Measurements from ENCODE around the gene SFPQ. TPM values are rescaled to one million over a fixed set of nuclear protein-coding genes. Genes with fewer than 3 reads are reported as not detected.
"Not testable (repeated sequence)": the region's sequence is repeated elsewhere in the genome, so short reads cannot be mapped to it uniquely, and the experiment has no call there.

SFPQ gene
- 100 to 1,000 TPM; 316 to 610 (median 356) TPM for total RNA-seq
- 100 to 1,000 TPM in 1 of 2 donors, 10 to 100 TPM in 1; 91.0 to 178 TPM for polyA plus RNA-seq
- 1,327 reads per million, percentile 99 among the genes with 10 or more reads in this experiment for total RNA-seq

- Mint-ChIP-seq H3K27ac (peak within 1 kb of the TSS; percentile 92 to 99 (median 98)), H3K36me3 (peaks cover 16 to 39% (median 36%) of the 10 kb centered on the region in 5 donors), H3K27me3 (peaks cover 0 to 5% (median 0%) of the 10 kb centered on the region in 5 donors), H3K4me3 (peak within 1 kb of the TSS; percentile 92 to 98 (median 96)), H3K4me1 (peaks cover 34 to 52% (median 47%) of the 10 kb centered on the region in 7 donors), H3K9me3 (no peaks in the 10 kb centered on the region)
- peak; percentile 94 to 99 (median 98) for DNase-seq
- Histone ChIP-seq H3K36me3 (ENCODE audit: control insufficient read depth in 2 of 3, insufficient read depth in 3 of 3, low read length in 3 of 3) (peaks cover 10 to 45% (median 31%) of the 10 kb centered on the region in 3 experiments), H3K4me1 (ENCODE audit: control insufficient read depth in 2 of 2, insufficient read depth in 2 of 2, low read length in 2 of 2) (peaks cover 31 to 32% of the 10 kb centered on the region in 2 donors), H3K27me3 (ENCODE audit: control insufficient read depth in 2 of 2, insufficient read depth in 2 of 2, low read length in 2 of 2) (no peaks in the 10 kb centered on the region), H3K27ac (ENCODE audit: low read depth, low read length) (peak within 1 kb of the TSS; percentile 99), H3K9me3 (ENCODE audit: control insufficient read depth in 2 of 3, low read length in 3 of 3) (no peaks in the 10 kb centered on the region), H3K4me3 (ENCODE audit: low read length) (peak within 1 kb of the TSS; percentile 72)
- peak; percentile 94 for ATAC-seq
- CTCF ChIA-PET, result interaction anchor here (0.7 to 1.0 kb wide), 2 partner anchors 9 to 97 kb away, joined by 3 to 4 read pairs; no protein-coding TSS in a partner anchor
- intact Hi-C loops (cut with micrococcal nuclease), result loop anchor here (1.0 to 10.0 kb wide), 16 partner anchors 9 to 1029 kb away; partner anchors contain the start of genes KIAA0319L (in 2 of the 2), NCDN (in 2 of the 2), SMIM12 (in 2 of the 2) and ZMYM1 (in 2 of the 2)
- POLR2A ChIA-PET, result interaction anchor here (0.6 to 1.6 kb wide), 14 partner anchors 8 to 1271 kb away, joined by 3 to 8 read pairs (median 4); partner anchors contain the start of genes KIAA0319L, MRPS15, NCDN and TMEM35B
Observed at GRCh38 chr1:35192853-35193664, at the start of gene SFPQ. Gene SFPQ, minus strand, starts transcription at chr1:35193145. Its CDS starts 96 bp downstream, at chr1:35193049.

- POLR2A ChIA-PET, result not testable (repeated sequence)
Observed at GRCh38 chr1:35236772-35237171, 43.8 kb upstream of the SFPQ start.

GRCh38 chr1:35231287-35231686, 38.3 kb upstream of the SFPQ start:
- intact Hi-C loops (cut with micrococcal nuclease), result no loop called here

More at GRCh38 chr1:35236772-35237171, 43.8 kb upstream of the SFPQ start:
- ATAC-seq; DNase-seq; H3K36me3 ChIP-seq (ENCODE audit: control insufficient read depth in 2 of 3, insufficient read depth in 3 of 3, low read length in 3 of 3); H3K27ac ChIP-seq (ENCODE audit: low read depth, low read length); H3K27ac Mint-ChIP-seq; H3K4me1 ChIP-seq (ENCODE audit: control insufficient read depth in 2 of 2, insufficient read depth in 2 of 2, low read length in 2 of 2); H3K27me3 ChIP-seq (ENCODE audit: control insufficient read depth in 2 of 2, insufficient read depth in 2 of 2, low read length in 2 of 2); intact Hi-C loops (cut with micrococcal nuclease); H3K36me3 Mint-ChIP-seq; CTCF ChIA-PET; H3K9me3 ChIP-seq (ENCODE audit: control insufficient read depth in 2 of 3, low read length in 3 of 3); H3K27me3 Mint-ChIP-seq; H3K4me1 Mint-ChIP-seq; H3K4me3 Mint-ChIP-seq; H3K4me3 ChIP-seq (ENCODE audit: low read length); H3K9me3 Mint-ChIP-seq: not testable (repeated sequence)

GRCh38 chr1:35229587-35230360, 36.8 kb upstream of the SFPQ start:
- POLR2A ChIA-PET, result no interaction called here
- Histone ChIP-seq H3K27me3 (ENCODE audit: control insufficient read depth in 2 of 2, insufficient read depth in 2 of 2, low read length in 2 of 2) (no peaks in the 10 kb centered on the region), H3K27ac (ENCODE audit: low read depth, low read length) (no peak overlapping the region), H3K36me3 (ENCODE audit: control insufficient read depth in 2 of 3, insufficient read depth in 3 of 3, low read length in 3 of 3) (no peaks in the 10 kb centered on the region), H3K9me3 (ENCODE audit: control insufficient read depth in 2 of 3, low read length in 3 of 3) (no peaks in the 10 kb centered on the region), H3K4me1 (ENCODE audit: control insufficient read depth in 2 of 2, insufficient read depth in 2 of 2, low read length in 2 of 2) (no peaks in the 10 kb centered on the region), H3K4me3 (ENCODE audit: low read length) (no peak overlapping the region)
- DNase-seq (no peak), ATAC-seq (no peak)
- Mint-ChIP-seq H3K4me3 (no peak overlapping the region), H3K36me3 (no peaks in the 10 kb centered on the region), H3K27ac (peak overlapping the region in 1 of 9 donors; percentile 33), H3K4me1 (peaks cover 0 to 10% (median 0%) of the 10 kb centered on the region in 7 donors), H3K27me3 (peaks cover 0 to 1% (median 0%) of the 10 kb centered on the region in 5 donors), H3K9me3 (peaks cover 0 to 2% (median 0%) of the 10 kb centered on the region in 11 donors)
- CTCF ChIA-PET, result no interaction called here
- intact Hi-C loops (cut with micrococcal nuclease), result no loop called here

More at GRCh38 chr1:35231287-35231686, 38.3 kb upstream of the SFPQ start:
- no peaks in the 10 kb centered on the region for H3K36me3 Mint-ChIP-seq
- no peaks in the 10 kb centered on the region for H3K36me3 ChIP-seq (ENCODE audit: control insufficient read depth in 2 of 3, insufficient read depth in 3 of 3, low read length in 3 of 3)
- ChIA-PET CTCF (no interaction called here), POLR2A (no interaction called here)
- no peak overlapping the region for H3K4me3 Mint-ChIP-seq
- no peak overlapping the region for H3K4me3 ChIP-seq (ENCODE audit: low read length)
- no peaks in the 10 kb centered on the region for H3K9me3 ChIP-seq (ENCODE audit: control insufficient read depth in 2 of 3, low read length in 3 of 3)
- peaks cover 0 to under 1% (median 0%) of the 10 kb centered on the region in 5 donors for H3K27me3 Mint-ChIP-seq
- H3K9me3 Mint-ChIP-seq, result peaks cover 0 to 2% (median 0%) of the 10 kb centered on the region in 11 donors
- DNase-seq (no peak), ATAC-seq (no peak)
- no peak overlapping the region for H3K27ac ChIP-seq (ENCODE audit: low read depth, low read length)
- H3K4me1 Mint-ChIP-seq, result peaks cover 0 to 10% (median 0%) of the 10 kb centered on the region in 7 donors
- H3K27ac Mint-ChIP-seq, result no peak overlapping the region
- no peaks in the 10 kb centered on the region for H3K27me3 ChIP-seq (ENCODE audit: control insufficient read depth in 2 of 2, insufficient read depth in 2 of 2, low read length in 2 of 2)
- H3K4me1 ChIP-seq (ENCODE audit: control insufficient read depth in 2 of 2, insufficient read depth in 2 of 2, low read length in 2 of 2), result no peaks in the 10 kb centered on the region

- no peaks in the 10 kb centered on the region for H3K4me1 ChIP-seq (ENCODE audit: control insufficient read depth in 2 of 2, insufficient read depth in 2 of 2, low read length in 2 of 2)
- no peak overlapping the region for H3K27ac ChIP-seq (ENCODE audit: low read depth, low read length)
- ChIA-PET CTCF (no interaction called here), POLR2A (interaction anchor here (0.7 kb wide), 1 partner anchor 26 kb away, joined by 3 read pairs; no protein-coding TSS in a partner anchor)
- peaks cover 0 to 10% (median 0%) of the 10 kb centered on the region in 7 donors for H3K4me1 Mint-ChIP-seq
- no peak overlapping the region for H3K27ac Mint-ChIP-seq
- H3K9me3 ChIP-seq (ENCODE audit: control insufficient read depth in 2 of 3, low read length in 3 of 3), result no peaks in the 10 kb centered on the region
- H3K27me3 ChIP-seq (ENCODE audit: control insufficient read depth in 2 of 2, insufficient read depth in 2 of 2, low read length in 2 of 2), result no peaks in the 10 kb centered on the region
- H3K4me3 Mint-ChIP-seq, result no peak overlapping the region
- peaks cover 0 to 2% (median 0%) of the 10 kb centered on the region in 11 donors for H3K9me3 Mint-ChIP-seq
- peaks cover 0 to 3% (median 0%) of the 10 kb centered on the region in 5 donors for H3K27me3 Mint-ChIP-seq
- no peak for ATAC-seq
- intact Hi-C loops (cut with micrococcal nuclease), result no loop called here
- DNase-seq, result no peak
- no peaks in the 10 kb centered on the region for H3K36me3 Mint-ChIP-seq
- H3K4me3 ChIP-seq (ENCODE audit: low read length), result no peak overlapping the region
- H3K36me3 ChIP-seq (ENCODE audit: control insufficient read depth in 2 of 3, insufficient read depth in 3 of 3, low read length in 3 of 3), result no peaks in the 10 kb centered on the region
Observed at GRCh38 chr1:35226546-35226945, 33.6 kb upstream of the SFPQ start.

- Mint-ChIP-seq H3K9me3 (no peaks in the 10 kb centered on the region), H3K27ac (no peak overlapping the region), H3K4me3 (no peak overlapping the region), H3K27me3 (peaks cover 0 to 3% (median 0%) of the 10 kb centered on the region in 5 donors), H3K4me1 (peaks cover 0 to 5% (median 0%) of the 10 kb centered on the region in 7 donors), H3K36me3 (no peaks in the 10 kb centered on the region)
- intact Hi-C loops (cut with micrococcal nuclease), result no loop called here
- no peak for DNase-seq
- ChIA-PET CTCF (interaction anchor here (0.6 kb wide), 1 partner anchor 59 kb away, joined by 3 read pairs; no protein-coding TSS in a partner anchor), POLR2A (no interaction called here)
- no peaks in the 10 kb centered on the region for H3K27me3 ChIP-seq (ENCODE audit: control insufficient read depth in 2 of 2, insufficient read depth in 2 of 2, low read length in 2 of 2)
- no peak overlapping the region for H3K27ac ChIP-seq (ENCODE audit: low read depth, low read length)
- H3K4me3 ChIP-seq (ENCODE audit: low read length), result no peak overlapping the region
- no peaks in the 10 kb centered on the region for H3K4me1 ChIP-seq (ENCODE audit: control insufficient read depth in 2 of 2, insufficient read depth in 2 of 2, low read length in 2 of 2)
- H3K9me3 ChIP-seq (ENCODE audit: control insufficient read depth in 2 of 3, low read length in 3 of 3), result no peaks in the 10 kb centered on the region
- no peak for ATAC-seq
- H3K36me3 ChIP-seq (ENCODE audit: control insufficient read depth in 2 of 3, insufficient read depth in 3 of 3, low read length in 3 of 3), result no peaks in the 10 kb centered on the region
Observed at GRCh38 chr1:35223084-35223630, 30.2 kb upstream of the SFPQ start.

Measured in naive thymus-derived CD4-positive, alpha-beta T cell (primary cell).